Measurements from ENCODE around the gene C4BPA.

C4BPA gene

DNA sequence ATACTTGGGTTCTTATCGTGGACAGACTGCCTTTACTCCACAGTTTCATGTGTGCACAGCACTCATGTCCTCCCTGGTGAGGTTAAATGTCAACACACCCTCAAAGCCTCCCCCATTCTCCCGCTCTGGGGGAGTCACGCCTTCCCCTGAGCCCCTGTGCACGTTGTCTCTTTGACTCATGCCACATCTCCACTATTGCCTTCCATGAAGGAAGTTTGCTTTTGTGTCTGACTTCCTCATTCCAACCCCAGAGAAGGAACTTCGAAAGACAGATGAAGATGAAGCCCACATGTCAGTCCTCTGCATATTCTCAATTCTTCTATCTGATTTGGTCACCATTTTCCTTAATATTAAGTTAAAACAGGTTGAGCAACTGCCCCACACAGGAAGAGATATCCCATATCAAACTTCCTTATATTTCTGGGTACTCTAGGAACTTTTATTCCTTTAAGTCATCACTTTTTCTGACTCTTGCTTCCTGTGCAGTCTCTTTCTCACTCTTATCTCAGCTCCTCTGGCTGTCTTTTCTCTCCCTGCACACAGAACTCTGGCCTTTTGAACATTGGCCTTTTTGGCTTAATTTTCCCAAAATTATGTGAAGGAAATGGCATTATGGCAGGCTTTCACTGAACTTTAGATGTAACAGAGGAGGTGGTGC lies 41.5 kb downstream of the C4BPA start:
- Histone ChIP-seq H2AFZ (no peak overlapping the region), H3K4me3 (ENCODE audit: low read depth, low read length) (no peak overlapping the region), H3K9me3 (ENCODE audit: control insufficient read depth, low read length) (no peaks in the 10 kb centered on the region), H3K4me1 (no peaks in the 10 kb centered on the region), H3K36me3 (ENCODE audit: control insufficient read depth, insufficient read depth, low read length) (no peaks in the 10 kb centered on the region), H3K79me2 (no peaks in the 10 kb centered on the region), H3K27ac (no peak overlapping the region), H3K4me2 (ENCODE audit: low read length) (no peak overlapping the region), H3K27me3 (ENCODE audit: control insufficient read depth, insufficient read depth, low read length) (no peaks in the 10 kb centered on the region), H3K9ac (no peak overlapping the region)
- TF ChIP-seq, protein P1, sequence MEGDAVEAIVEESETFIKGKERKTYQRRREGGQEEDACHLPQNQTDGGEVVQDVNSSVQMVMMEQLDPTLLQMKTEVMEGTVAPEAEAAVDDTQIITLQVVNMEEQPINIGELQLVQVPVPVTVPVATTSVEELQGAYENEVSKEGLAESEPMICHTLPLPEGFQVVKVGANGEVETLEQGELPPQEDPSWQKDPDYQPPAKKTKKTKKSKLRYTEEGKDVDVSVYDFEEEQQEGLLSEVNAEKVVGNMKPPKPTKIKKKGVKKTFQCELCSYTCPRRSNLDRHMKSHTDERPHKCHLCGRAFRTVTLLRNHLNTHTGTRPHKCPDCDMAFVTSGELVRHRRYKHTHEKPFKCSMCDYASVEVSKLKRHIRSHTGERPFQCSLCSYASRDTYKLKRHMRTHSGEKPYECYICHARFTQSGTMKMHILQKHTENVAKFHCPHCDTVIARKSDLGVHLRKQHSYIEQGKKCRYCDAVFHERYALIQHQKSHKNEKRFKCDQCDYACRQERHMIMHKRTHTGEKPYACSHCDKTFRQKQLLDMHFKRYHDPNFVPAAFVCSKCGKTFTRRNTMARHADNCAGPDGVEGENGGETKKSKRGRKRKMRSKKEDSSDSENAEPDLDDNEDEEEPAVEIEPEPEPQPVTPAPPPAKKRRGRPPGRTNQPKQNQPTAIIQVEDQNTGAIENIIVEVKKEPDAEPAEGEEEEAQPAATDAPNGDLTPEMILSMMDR (IDR thresholded peaks at IDR 0.05): no peak

DNA sequence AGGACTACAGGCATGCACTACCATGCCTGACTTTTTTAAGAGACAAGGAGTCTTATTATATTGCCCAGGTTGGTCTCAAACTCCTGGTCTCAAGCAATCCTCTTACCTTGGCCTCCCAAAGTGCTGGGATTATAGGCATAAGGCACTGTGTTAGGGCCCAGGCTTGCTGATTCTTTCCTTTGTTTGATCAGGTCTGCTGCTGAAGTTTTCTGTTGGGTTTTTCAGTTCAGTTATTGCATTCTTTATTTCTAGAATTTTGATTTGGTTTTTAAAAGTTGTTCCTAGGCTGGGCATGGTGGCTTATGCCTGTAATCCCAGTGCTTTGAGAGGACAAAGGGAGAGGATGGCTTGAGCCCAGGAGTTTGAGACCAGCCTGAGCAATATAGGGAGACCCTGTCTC lies 47.9 kb downstream of the C4BPA start:
- Histone ChIP-seq H3K4me1 (no peaks in the 10 kb centered on the region), H3K9ac (no peak overlapping the region), H3K27me3 (ENCODE audit: control insufficient read depth, insufficient read depth, low read length) (no peaks in the 10 kb centered on the region), H3K4me3 (ENCODE audit: low read depth, low read length) (no peak overlapping the region), H3K4me2 (ENCODE audit: low read length) (no peak overlapping the region), H3K9me3 (ENCODE audit: control insufficient read depth, low read length) (no peaks in the 10 kb centered on the region), H3K27ac (no peak overlapping the region), H2AFZ (no peak overlapping the region), H3K36me3 (ENCODE audit: control insufficient read depth, insufficient read depth, low read length) (no peaks in the 10 kb centered on the region), H3K79me2 (no peaks in the 10 kb centered on the region)
- TF ChIP-seq, protein P1 (IDR thresholded peaks at IDR 0.05): no peak

DNA sequence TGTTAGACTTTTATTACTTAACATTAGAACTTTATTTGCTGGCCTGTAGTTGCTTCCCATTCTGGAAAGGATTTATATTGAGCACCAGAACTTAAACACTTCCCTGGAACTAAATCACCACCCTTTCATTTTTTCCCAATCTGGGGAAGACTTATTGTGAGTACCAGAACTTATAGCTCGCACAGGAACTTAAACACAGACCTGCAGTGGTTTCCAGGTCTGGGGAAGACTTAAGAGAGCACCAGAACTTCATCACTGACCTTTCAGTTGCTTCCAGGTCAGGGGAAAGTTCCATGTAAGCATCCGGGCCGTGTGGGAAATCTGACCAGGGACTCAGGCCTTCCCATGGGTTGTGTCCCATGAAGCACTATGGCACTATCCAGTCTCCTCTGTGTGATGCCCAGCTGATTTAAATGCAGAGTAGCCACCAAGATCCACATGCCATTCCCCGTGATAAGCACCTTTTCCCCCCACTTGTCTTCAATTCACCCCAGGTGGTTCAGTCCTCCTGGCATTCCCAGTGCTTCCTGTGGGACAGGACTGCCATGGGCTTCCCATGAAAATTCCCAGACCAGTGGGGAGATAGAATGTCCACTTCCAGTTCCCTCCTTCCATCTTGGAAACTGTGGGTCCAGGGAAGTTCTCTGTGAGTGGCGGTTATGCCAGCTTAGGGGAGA lies 48.9 kb downstream of the C4BPA start:
- H3K27me3 ChIP-seq (ENCODE audit: control insufficient read depth, insufficient read depth, low read length): no peaks in the 10 kb centered on the region
- H3K4me3 ChIP-seq (ENCODE audit: low read depth, low read length): no peak overlapping the region
- no peaks in the 10 kb centered on the region for H3K79me2 ChIP-seq
- H3K4me1 ChIP-seq: no peaks in the 10 kb centered on the region
- H3K36me3 ChIP-seq (ENCODE audit: control insufficient read depth, insufficient read depth, low read length): no peaks in the 10 kb centered on the region
- no peak overlapping the region for H3K9ac ChIP-seq
- no peak overlapping the region for H3K27ac ChIP-seq
- no peaks in the 10 kb centered on the region for H3K9me3 ChIP-seq (ENCODE audit: control insufficient read depth, low read length)
- H3K4me2 ChIP-seq (ENCODE audit: low read length): no peak overlapping the region
- no peak overlapping the region for H2AFZ ChIP-seq
- TF ChIP-seq, protein P1 (IDR thresholded peaks at IDR 0.05): no peak

DNA sequence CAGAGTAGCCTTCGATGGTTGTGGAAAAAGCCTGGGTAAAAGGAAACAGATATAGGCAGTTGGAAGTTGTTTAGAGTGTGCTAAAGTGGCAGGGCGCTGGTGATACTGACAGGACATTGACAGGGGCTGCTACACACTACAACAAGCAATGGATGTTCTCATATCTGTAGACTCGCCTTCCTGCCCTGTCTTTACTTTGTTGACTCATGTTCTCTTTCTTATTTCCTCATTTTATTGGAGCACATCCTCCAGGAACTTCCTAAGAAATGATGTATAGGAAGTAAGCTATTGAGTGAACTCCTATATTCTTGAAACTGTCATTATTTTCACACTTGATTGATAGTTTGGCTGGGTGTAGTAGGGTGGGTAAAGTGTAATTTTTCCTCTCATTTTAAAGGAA lies 51.0 kb downstream of the C4BPA start:
- no peak overlapping the region for H3K4me3 ChIP-seq (ENCODE audit: low read depth, low read length)
- H3K4me2 ChIP-seq (ENCODE audit: low read length): no peak overlapping the region
- TF ChIP-seq, protein P1 (IDR thresholded peaks at IDR 0.05): no peak
- no peak overlapping the region for H2AFZ ChIP-seq
- H3K27ac ChIP-seq: no peak overlapping the region
- H3K27me3 ChIP-seq (ENCODE audit: control insufficient read depth, insufficient read depth, low read length): no peaks in the 10 kb centered on the region
- H3K79me2 ChIP-seq: no peaks in the 10 kb centered on the region
- no peaks in the 10 kb centered on the region for H3K36me3 ChIP-seq (ENCODE audit: control insufficient read depth, insufficient read depth, low read length)
- H3K4me1 ChIP-seq: no peaks in the 10 kb centered on the region
- no peaks in the 10 kb centered on the region for H3K9me3 ChIP-seq (ENCODE audit: control insufficient read depth, low read length)
- H3K9ac ChIP-seq: no peak overlapping the region

DNA sequence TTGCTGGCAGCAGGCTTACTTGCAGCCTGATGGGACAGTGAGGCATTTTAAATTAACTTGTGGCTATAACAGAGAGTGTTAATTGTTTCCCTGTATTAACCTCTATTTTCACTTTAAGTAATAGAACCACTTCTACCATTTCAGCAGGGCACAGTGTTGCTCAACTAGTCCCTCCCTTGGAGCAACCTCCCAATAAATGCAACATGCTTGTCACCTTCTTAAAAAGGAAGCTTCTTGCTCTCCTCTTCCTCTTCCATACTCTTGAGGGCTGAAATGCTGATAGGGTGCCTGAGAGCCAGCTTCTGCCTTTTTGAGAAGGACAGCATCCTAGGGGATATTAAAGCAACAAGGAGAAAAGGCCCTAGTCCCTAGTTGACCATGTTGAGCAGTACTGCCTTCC lies 52.1 kb downstream of the C4BPA start:
- Histone ChIP-seq H3K27ac (no peak overlapping the region), H3K27me3 (ENCODE audit: control insufficient read depth, insufficient read depth, low read length) (no peaks in the 10 kb centered on the region), H3K4me2 (ENCODE audit: low read length) (no peak overlapping the region), H3K9ac (no peak overlapping the region), H3K9me3 (ENCODE audit: control insufficient read depth, low read length) (no peaks in the 10 kb centered on the region), H3K4me1 (no peaks in the 10 kb centered on the region), H3K79me2 (no peaks in the 10 kb centered on the region), H2AFZ (no peak overlapping the region), H3K4me3 (ENCODE audit: low read depth, low read length) (no peak overlapping the region), H3K36me3 (ENCODE audit: control insufficient read depth, insufficient read depth, low read length) (no peaks in the 10 kb centered on the region)
- TF ChIP-seq, protein P1 (IDR thresholded peaks at IDR 0.05): no peak

Measured in parathyroid adenoma (tissue), 2 donors.